GM18511 (cell line): Measurements from ENCODE around the gene SDK1.
"Not testable (repeated sequence)": the region's sequence is repeated elsewhere in the genome, so short reads cannot be mapped to it uniquely, and the experiment has no call there.

ENCODE experiments used
- ATAC-seq: cut with Tn5 transposase; IDR thresholded peaks from one replicate; pipeline ENCODE4 v1.9.1; 2021; ENCODE audit warnings: mild to moderate bottlenecking, moderate library complexity; ENCODE audit not compliant: unreplicated experiment

Gene SDK1

DNA sequence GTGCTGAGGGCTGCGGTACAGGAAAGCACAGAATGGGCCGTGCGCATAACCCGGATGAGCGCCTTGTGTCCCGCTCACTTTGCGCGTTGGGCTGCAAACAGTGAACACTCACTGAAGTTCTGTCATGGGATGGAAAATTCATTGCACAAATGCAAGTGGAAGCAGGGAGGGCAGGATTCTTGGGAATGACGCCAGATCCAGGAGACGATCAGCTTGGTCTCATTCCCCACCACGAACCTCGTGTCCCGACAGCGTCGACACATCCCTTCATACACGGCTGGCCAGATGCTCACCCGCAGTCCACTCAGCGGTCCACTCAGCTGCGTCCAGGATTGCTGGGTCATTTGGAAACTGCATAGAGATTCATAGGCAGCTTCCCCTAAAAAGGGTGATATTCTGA lies 607.1 kb downstream of the SDK1 start:
- ATAC-seq: no peak

DNA sequence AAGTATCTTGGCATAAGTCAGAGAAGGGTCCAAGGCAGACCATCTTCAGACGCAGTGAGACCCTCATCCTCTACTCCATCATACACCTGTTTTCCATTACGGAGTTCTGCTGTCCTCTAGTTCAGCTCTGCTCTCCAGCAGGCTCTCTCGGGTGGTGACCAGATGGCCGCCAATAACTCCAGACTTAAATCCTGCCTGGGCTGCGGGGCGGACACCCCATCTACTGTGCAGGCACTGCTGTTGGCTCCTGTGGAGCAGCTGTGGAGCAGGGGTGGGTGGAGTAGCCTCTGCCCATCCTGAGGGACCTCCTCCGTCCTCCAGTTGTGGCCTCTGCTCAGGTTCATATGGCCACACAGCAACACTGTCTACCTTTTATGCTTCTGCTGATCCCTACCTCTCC lies 608.1 kb downstream of the SDK1 start:
- ATAC-seq: no peak

DNA sequence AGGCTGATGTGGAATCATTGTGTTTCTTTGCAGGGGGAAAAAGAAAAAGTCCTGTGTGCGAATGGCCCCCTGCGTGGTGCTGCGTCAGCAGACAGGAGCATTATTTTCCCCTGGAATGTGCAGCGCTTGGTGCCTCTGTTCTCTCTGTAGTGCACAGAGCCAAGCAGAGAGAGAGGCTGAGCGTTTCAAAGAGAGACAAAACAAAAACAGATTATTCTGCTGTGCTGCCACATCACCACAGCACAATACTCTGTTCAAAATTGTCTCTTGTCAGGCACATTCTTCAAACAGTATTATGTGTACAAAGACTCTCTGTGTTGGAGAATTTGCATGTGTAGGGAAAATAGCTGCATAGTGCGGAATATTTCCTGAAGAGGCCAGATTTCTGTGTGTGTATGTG lies 609.0 kb downstream of the SDK1 start:
- no peak for ATAC-seq

DNA sequence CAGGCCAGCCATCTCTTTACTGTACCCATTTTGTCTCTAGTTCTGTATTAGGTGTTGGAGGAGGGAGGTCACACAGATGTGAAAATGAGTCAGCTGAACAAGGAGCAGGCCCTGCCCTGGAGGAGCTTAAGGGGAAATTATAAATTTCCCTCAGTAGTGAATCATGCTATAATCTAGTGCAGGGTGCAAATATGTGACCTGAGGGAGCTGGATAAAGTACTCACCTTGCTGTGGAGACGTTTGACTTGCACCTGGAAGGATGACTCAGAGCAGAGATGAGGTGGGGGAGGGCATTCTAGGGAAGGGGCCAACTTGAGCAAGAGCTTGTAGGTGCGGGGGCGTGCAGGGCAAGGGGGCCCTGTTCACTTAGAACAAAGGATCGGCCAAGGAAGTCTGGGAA lies 610.6 kb downstream of the SDK1 start:
- no peak for ATAC-seq

DNA sequence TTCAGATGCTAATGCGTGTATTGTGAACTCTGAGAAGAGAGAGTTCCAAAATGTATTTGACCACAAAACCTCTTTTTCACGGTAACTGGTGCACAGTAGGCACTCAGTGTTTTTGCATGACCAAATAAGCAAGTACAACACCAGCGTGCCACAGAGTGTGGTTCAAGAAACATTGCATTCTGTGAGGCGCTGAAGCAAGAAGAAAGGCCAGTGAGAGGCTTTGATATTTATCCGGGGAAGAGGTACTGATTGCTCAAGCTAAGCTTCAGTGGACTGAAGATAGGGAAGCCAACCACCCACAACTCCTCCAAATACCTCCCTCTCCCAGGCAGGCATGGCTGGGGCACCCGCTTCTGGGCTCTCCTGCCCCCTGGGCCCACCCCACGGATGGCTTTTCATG lies 611.2 kb downstream of the SDK1 start:
- no peak for ATAC-seq

DNA sequence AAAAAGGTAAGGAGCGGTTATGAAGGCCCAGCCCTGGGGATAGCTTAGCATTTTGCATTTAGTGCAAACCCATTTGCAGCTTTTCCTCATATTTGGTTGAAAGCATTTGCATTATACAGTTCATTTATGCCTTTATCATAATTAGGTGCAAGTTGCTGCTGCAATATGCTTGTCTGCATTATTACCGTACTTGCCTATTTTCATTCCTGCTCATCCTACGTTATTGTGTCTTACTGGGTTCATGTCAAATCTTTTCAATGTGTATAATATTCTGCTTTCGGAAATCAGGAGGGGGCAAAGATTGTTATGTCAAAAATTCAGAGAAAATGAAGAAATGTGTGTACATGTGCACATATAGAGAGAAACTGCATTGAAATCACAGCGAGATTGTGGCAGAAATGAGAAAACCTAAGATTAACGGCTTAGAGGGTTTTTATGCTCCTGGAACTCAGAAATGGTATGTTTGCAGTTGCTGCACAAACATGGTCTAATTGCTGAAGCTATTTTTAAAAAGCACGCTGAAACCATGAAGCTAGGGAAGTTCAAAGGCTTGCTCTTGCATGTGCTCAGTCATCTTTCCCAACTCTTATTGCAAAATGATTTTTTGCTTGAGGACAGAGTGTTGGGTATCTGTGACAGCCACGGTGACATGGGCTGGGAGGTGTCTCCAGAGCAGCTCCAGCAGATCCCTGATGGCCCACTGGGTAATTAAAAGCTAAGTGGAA lies 613.2 kb downstream of the SDK1 start:
- no peak for ATAC-seq

DNA sequence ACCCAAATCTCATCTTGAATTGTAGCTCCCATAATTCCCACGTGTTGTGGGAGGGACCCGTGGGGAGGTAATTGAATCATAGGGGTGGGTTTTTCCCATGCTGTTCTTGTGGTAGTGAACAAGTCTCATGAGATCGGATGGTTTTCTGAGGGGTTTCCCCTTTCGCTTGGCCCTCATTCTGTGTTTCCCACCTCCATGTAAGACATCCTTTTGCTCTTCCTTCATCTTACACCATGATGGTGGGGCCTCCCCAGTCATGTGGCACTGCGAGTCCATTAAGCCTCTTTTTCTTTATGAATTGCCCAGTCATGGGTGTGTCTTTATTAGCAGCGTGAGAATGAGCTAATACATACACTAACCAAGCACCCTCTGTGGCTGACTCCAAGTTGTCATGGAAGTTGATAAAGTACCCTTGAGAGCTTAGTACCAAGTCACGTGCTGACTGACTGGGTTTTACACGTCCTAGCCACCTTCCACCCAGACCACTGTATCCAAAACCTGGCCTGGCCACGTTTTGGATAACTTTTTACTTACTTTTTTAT lies 614.4 kb downstream of the SDK1 start:
- no peak for ATAC-seq

DNA sequence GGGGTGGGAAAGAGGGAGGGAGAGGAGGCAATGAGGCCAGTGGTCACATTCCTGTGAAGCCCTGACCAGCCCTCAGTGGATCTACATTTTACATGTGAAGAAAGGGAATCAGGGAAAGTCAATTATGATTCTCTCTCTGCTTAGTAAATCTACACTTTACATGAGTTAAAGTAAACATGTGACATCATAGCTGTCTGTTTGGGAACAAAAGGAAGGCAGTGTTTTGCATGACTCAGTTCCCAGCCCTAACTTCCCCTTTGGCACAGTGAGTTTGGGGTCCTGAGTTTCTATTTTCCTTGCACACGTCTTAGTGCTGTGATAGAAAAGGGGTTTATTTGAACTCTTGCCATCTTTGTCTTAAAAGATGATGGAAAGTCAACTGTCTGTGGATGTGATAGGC lies 615.1 kb downstream of the SDK1 start:
- ATAC-seq: no peak

DNA sequence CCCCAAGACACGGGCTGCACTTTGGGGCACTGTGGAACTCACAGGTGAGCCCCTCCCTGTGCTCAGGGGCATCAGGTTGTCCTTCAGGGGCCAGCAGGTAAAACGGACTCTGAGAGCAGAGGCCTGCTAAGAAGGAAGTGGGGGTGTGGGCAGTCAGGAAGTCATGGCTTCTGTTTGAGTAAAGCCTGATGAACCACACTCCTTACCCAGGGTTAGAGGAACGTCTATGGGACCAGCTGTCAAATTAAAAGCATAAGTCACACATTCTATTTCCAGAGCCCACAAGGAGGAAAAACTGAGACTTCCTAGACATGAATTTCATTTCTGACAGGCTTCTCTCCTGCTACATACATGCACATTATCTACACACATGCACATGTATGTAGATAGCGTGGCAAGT lies 616.4 kb downstream of the SDK1 start:
- ATAC-seq: no peak

DNA sequence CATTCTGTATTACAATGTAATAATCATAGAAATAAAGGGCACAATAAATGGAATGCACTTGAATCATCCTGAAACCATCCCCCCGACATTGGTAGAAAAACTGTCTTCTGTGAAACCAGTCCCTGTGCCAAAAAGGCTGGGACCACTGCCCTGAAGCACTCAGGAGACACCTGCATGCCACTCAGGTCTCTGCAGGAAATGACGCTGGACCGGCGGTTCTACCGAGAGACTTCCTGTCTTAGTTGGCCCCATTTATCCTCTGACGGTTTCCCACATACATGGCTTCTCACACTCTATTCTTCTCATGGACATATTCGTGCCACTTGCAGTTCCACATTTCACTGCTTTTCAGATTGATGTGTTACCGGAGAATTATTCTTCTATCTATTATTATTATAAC lies 617.5 kb downstream of the SDK1 start:
- no peak for ATAC-seq

DNA sequence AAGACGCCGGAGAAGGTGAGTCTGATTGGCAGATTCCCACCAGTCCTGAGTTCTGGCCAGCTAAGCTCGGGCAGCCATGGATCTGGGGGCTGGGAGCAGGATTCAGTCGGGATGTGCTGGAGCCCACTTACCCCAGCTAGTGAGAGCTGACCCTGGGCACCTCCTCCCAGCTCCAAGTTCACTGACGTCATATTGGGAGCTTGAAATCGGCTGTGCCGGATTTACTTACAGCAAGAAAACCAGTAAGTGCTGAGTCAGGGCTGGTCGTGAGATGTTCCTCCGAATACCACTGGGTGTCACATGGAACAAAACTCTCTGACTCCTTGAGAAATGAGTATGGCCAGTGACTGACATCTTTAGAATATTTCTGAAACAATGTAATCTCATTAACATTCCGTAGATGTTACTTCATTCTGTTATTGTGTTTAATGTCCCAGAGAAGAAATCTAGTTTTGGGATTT lies 621.2 kb downstream of the SDK1 start:
- ATAC-seq: no peak

DNA sequence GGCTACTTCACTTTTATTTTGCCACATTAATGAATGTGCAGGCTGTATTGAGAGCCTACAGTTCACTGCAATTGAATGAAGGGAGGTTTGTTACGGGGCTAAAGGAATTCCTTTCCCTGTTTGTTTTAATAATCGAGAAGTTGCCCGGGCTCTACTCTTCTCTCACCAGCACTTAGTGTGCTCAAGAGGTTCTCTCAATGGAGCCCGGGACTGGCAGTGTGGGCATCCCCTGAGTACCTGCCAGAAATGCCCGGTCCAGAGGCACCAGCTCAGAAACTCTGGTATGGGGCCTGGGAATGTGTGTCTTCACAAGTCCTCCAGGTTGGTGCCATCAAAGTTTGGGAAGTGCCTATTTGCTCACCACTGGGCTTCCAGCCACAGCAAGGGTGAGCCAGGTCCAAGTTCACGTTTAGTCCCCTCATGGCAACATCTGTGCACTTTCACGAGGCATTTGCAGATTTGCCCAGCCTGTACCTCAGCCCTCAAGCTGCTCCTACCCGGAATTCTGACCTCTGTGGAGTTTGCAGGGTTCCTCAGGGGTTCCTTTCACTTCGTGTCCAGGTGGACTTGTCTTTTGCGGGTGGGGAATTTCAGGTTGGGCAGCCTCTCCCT lies 622.4 kb downstream of the SDK1 start:
- no peak for ATAC-seq

DNA sequence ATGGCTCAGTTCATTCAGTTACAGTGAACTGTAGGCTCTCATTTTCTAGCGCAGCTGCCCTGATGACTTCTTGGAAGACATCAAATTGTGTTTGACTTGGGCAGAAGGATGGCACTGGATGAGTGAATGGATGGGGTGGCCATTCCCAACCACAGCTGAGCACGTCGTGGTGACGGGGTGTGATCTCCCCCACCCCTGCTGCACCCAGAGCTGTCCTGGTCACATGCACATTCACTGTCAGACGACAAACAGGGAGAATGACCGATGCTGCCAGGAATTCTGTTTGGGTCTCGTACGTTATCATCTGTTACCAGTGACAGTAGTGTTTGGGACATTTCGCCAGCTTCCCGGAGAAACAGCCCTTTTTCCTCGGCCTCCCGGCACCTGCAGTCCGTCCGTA lies 623.2 kb downstream of the SDK1 start:
- no peak for ATAC-seq

DNA sequence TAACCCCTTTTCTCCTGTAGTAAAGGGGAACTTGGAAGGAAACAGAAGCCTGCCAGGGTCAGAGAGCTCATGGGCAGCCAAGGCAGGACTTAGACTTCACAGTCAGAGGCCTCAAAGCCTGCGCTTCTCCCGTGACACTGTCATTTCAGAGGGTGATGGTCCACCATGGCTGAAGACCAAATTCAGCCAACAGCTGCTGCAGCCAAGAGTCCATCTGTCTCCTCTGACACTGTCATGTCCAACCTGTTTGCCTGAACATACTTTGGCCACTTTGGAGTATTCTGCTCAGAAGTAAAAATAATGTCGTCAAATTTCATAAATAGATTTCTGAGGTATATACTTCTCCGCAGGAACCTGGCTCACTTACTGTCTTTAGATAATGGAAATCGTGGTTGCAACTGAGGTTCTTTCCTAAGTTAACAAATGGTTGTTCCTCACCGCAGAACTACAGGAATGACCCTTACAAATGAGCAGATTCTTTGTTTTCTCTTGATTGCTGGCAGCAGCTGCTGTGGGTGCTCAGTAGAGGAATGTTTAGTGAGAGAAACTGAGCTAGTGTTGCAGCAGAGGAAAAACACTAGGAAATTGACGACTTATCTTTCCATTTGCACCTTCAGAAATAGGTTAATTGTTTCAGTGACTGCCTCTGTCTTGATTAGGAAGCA lies 626.5 kb downstream of the SDK1 start:
- no peak for ATAC-seq

DNA sequence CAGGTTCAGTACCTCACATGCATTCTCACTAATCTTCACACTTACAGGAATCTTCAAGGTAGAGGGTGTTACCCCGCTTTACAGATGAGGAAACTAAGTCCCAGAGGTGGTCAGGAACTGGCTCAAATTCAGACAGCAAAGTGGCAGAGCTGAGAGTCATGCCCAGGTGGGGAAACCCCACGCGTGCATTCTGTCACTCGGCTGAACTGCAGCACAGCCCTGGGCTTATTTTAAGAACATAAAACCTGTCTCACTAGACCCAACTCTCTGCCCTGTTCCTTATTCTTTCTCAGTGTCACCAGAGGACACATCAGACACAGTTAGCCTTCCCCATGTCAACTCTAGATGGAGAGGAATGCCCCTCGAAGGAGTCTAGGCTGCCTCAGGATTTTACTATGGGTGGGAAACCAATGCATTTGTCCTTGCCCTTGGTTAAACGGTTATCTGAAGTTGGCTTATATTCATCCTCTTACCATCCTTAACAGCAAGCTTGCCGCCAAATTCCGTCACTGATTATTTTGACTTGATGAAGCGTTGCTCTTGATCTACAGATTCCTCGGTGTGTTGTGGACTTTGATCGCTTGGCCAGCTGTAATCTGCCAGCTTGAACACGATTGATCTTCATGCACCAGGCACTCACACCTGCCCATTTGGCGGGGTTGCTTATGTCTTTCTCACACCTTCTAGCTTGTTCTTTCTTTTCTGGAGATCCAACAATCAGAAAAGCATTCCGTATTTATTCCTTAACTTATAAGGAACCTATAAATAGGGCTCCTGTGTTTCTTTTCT lies 627.9 kb downstream of the SDK1 start:
- no peak for ATAC-seq

DNA sequence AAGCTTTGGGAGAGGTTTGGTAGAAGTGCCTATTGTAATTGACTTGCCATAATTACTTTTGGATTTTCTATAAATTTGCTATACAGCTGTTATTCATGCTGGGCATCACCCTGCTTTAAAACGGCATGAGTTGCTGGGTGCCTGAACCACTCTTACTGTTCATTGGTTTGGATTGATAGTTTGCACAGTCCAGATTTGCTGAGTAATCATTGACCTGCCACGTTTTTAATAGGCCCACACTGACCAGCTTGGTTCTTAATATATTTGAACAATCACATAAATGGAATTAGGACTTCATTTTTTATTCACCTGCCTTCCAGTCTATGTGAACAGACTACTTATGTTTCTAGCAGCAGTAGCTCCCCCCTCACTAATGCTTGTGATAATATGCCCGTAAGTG lies 630.8 kb downstream of the SDK1 start:
- ATAC-seq: no peak

DNA sequence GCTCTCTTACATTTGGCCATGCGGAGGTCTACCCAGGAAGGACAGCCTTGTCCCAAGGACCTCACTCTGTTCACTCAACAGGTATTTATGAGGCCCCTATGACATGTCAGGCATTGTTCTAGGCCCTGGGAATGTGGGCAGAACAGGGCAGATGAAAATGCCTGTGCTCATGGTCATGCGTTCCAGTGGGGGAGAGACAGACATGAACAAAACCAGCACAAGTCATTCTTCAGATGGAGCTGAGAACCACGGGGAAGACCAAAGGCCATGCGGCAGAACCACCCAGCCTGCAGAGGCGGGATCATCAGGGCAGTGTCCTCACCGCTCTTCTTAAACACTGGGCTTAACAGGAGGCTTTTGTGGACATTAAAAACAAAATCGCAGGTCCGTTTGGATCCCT lies 636.1 kb downstream of the SDK1 start:
- no peak for ATAC-seq

DNA sequence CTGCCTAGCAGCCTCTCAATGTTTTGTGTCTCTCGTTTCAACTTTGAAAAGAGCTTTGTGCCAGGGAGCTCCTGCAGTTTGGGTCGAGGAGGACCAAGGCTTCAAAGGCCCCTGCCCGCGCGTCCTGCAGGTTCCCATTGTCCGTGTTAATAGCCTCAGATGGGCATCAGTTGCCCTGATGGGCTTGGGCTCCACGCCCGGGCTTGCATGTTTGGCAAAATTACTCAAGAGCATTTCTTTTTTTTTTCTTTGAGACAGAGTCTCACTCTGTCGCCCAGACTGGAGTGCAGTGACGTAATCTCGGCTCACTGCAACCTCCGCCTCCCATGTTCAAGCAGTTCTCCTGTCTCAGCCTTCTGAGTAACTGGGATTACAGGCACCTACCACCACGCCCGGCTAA lies 636.6 kb downstream of the SDK1 start:
- no peak for ATAC-seq

DNA sequence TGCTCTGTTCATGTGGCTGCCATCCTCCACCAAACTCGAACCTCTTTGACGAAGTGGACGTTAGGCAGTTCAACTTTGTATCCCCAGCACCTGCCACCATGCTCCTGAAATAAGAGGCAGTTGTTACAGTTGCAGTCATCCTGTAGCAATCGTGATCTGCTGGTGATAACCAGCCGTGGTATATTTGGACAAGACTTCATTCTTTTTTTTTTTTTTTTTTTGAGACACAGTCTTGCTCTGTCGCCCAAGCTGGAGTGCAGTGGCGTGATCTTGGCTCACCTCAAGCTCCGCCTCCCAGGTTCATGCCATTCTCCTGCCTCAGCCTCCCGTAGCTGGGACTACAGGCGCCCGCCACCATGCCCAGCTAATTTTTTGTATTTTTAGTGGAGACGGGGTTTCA lies 640.7 kb downstream of the SDK1 start:
- ATAC-seq: not testable (repeated sequence)

DNA sequence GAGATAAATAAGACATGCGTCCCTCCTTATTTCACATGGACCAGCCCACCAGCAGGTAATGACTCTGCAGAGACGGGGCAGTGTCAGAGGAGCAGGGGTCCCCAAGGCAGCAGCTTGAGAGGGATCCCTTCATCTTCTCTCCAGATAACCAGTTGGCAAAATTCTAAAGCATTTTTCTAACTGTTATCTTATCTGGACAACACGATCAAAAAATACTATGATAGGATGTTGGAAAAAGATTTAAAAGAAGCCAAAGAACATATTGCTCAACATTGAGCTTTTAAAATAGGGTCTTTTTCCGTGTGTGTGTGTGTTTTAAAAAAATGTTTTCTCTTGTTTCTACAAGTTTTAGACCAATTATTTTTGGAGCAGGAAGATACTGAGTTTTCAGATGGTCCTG lies 641.2 kb downstream of the SDK1 start:
- ATAC-seq: no peak
